HG02938 (cell line): ENCODE results near the gene GBP1.
"Not testable (repeated sequence)": the region's sequence is repeated elsewhere in the genome, so short reads cannot be mapped to it uniquely, and the experiment has no call there.

ENCODE experiments used
- ATAC-seq: cut with Tn5 transposase; IDR thresholded peaks from one replicate; pipeline ENCODE4 v1.9.1; 2021; ENCODE audit warnings: mild to moderate bottlenecking, moderate library complexity; ENCODE audit not compliant: unreplicated experiment

Gene GBP1

DNA sequence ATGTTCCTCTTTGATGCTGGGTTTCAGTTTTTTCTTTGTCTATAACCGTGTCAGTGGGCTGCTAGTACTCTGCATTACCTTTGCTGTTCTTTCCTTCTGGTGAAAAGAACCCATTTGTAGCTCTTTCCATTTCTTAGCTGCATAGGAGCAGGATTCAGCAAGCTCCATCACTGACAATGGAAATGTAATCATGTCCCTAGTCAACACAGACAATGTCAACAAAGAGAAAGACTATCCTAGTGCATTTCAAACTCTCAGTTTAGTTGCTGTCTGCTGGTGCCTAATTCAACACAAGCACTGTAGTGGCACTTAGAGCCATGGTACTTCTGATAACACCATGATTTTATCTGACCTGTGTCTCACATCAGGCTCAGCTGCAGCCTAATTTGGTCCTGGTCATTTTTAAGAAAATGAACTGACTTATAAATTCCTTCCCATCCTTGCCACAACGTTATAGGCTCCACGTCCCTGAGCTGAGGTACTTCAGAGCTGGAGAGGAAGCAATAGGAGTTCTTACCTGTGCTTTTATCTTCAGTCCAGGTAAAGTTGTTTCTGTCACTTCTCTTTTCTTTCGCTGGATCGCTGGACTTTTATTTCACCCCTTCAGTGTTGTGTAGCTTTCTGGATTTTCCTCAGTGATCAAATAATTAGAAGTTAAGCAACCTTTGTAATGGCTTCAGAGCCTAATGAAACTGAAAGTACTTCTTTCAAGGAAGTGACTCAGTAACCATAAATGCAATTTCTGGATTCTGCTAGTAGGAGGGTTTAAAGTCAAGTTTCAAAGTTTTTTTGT is 42.6 kb downstream of the GBP1 start, which contains the start of gene GBP3:
GBP3 (minus strand) TSS at position 700 of the 793 bp plus-strand sequence. CDS start 2,145 bp downstream, outside the sequence.
- ATAC-seq: peak; percentile 72

DNA sequence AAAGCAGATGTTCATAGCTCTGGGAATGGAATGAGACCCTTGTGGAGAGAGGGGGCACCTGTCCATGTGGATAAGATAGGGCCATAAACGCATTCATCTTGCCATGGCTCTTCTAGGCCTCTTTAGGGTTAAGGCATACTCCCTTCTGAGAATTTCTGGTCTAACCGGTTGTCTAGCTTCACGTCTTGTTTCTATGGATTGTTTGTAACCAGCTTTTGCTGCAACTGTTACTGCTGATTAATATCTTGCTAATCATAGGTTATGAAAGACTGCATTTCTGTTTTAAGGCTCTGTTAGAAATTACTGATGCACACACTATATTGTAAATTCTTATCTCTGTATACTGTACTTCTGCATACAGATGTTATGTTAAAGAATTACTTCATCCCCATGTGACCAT is 46.7 kb downstream of the GBP1 start:
- not testable (repeated sequence) for ATAC-seq

DNA sequence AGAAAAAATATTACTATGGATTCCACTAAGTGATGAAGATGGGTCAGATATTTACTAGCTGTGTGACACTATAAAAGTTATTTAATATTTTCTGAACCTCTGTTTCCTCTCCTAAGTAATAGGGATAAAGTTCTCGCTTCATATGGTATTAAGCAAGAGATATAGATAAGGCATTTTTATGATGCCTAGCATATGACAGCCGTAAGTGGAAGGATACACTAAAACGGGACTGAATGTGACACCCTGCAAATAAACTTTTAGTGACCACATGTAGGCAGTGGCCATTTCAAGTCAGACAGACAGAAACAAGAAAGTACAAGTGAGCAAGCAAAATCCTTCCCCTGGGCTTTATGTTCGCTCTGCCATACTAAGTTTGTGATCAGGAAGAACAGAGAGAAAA is 56.5 kb downstream of the GBP1 start:
- ATAC-seq: no peak

DNA sequence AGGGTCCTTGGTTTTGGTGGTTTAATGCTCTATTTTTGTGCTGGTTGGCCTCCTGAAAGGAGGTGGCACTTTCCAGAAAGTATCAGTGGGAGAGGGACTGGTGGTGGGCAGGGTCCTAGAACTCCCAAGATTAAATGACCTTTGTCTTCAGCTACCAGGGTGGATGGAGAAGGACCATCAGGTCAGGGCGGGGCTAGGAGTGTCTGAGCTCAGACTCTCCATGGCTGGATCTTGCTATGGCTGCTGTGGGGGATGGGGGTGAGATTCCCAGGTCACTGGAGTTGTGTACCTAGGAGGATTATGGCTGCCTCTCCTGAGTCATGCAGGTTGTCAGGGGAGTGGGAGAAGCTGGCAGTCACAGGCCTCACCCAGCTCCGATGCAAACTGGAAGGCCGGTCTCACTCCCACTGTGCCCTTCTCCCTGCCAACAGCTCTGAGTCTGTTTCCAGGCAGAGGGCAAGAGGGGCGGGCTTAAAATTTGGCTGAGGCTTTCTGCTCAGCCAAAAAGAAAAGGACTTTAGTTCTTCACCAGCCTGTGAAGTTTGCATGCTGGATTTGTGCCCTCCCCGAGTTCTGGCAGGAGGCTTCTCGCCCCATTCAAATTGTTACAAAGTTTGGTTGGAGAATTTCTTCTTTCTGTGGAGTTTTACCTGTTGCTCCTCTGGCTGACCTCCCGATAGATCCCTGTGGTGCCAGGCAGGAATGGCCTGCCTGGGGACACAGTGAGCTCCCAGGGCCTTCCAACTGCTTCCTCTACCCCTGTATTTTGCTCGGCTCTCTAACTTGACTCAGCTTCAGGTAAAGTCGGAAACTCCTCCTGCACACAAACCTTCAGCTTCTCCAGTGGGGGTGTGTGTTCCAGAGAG is 59.5 kb downstream of the GBP1 start:
- ATAC-seq: no peak
